HFF-Myc (cell line): ENCODE measurements around the gene SENP6.

Experiments
- DNase-seq: peaks from one replicate; pipeline ENCODE4 v3.0.0-alpha.2; 2011; ENCODE audit warnings: low read depth; ENCODE audit errors: extremely low read depth
- H3K4me3 ChIP-seq: replicated peaks from 2 replicates; pipeline ENCODE4 v1.5.1; 2011; ENCODE audit warnings: low read depth, mild to moderate bottlenecking, control low read depth, low read length
- TF ChIP-seq, protein P1 (sequence below): IDR thresholded peaks from 2 replicates; pipeline ENCODE4 v1.5.1; 2012; ENCODE audit warnings: mild to moderate bottlenecking, low read depth, low read length, control low read depth; ENCODE audit errors: missing control alignments

SENP6 gene

DNA sequence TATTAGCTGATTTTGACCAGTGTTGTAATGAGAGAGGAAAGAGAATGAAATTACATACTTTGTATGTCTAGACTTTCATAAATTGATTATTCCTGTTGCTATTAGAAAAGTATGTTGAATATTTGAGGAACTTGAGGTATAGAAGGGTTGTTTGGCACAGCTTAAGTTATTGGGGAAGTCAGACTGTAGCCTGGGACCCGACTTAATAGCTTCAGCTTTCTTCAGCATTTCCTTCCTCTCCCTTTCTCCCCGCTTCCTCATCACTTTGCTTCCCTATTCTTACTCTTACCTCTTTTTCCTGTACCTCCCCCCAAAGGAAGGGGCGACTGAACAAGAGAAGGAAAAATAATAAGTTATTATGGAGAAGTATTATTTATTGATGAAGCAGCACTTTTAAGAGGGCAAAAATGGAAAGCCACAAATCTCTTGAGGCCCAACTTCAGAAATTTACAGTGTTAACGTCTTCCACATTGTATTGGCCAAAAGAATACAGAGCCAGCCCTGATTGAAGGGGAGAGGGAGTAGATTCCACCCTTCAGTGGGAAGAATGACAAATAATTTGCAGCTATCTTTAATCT lies 7.4 kb downstream of the SENP6 start:
- TF ChIP-seq, protein P1, sequence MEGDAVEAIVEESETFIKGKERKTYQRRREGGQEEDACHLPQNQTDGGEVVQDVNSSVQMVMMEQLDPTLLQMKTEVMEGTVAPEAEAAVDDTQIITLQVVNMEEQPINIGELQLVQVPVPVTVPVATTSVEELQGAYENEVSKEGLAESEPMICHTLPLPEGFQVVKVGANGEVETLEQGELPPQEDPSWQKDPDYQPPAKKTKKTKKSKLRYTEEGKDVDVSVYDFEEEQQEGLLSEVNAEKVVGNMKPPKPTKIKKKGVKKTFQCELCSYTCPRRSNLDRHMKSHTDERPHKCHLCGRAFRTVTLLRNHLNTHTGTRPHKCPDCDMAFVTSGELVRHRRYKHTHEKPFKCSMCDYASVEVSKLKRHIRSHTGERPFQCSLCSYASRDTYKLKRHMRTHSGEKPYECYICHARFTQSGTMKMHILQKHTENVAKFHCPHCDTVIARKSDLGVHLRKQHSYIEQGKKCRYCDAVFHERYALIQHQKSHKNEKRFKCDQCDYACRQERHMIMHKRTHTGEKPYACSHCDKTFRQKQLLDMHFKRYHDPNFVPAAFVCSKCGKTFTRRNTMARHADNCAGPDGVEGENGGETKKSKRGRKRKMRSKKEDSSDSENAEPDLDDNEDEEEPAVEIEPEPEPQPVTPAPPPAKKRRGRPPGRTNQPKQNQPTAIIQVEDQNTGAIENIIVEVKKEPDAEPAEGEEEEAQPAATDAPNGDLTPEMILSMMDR = no peak
- H3K4me3 ChIP-seq = no peak overlapping the region
- no peak for DNase-seq

DNA sequence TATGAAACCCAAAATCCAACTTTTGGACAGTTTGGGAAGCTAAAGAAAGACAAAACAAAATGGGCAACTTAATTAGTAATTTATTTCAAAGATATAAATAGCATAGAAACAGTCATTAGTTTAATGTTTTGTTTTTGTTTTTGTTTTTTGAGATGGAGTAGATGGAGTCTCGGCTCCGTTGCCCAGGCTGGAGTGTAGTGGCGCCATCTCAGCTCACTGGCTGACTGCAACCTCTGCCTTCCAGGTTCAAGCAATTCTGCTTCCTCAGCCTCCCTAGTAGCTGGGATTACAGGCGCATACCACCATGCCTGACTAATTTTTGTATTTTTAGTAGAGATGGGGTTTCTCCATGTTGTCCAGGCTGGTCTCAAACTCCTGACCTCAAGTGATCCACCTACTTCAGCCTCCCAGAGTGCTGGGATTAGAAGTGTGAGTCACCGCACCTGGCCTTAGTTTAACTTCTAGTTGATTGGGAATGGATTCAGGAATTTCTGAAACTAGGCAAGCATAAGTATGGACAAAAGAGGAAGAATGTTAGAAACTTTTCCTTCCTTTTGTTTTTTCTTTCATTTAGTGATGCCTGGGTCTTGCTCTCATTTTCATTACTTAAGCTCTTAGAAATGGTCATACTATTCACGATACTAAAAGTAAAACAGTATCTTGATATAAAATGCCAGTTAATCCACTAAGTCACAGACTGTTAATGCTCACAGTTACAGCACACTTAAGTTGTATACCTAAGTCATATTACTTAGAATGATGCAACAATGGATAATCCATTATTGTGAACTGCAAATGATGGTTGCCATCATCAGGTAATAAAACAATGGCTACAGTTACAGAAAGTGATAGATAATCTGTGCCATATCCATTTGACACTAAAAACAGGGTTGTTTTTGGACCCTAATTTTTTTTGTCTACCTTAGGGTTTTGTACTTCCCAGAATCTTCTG lies 8.2 kb downstream of the SENP6 start:
- TF ChIP-seq, protein P1 = no peak
- no peak overlapping the region for H3K4me3 ChIP-seq
- peak; percentile 29 for DNase-seq

DNA sequence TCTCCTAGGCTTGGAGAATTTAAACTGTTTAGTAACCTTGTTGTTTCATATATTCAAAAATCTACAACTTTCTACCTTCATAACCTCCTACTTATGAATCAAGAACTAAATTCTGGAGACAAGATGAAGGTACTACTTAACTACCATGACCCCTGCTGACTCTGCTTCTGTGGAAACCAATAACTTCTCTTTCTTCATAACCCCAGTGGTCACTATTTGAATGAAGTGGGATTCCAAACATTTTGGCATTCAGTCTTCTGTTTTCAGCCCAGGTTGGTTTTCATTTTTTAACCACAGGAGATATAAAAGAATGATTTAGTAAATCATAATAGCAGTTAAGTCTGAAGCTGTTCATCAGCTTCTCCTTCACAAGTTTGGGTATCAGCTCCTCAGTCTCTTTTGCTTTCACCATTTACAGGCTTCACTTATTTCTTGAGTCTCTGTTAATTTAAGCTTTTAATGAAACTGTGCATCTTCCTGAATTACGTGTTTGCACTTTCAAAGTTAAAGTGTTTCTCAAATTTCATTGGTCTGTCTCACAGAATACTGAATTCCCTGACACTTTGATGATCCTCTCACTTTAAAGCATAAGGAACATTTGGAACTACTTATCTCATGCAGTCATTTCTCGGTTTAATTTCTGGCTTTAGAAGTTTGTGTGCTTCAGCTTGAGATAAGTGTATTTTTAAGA lies 9.5 kb downstream of the SENP6 start:
- DNase-seq = no peak
- TF ChIP-seq, protein P1 = no peak
- H3K4me3 ChIP-seq = no peak overlapping the region

DNA sequence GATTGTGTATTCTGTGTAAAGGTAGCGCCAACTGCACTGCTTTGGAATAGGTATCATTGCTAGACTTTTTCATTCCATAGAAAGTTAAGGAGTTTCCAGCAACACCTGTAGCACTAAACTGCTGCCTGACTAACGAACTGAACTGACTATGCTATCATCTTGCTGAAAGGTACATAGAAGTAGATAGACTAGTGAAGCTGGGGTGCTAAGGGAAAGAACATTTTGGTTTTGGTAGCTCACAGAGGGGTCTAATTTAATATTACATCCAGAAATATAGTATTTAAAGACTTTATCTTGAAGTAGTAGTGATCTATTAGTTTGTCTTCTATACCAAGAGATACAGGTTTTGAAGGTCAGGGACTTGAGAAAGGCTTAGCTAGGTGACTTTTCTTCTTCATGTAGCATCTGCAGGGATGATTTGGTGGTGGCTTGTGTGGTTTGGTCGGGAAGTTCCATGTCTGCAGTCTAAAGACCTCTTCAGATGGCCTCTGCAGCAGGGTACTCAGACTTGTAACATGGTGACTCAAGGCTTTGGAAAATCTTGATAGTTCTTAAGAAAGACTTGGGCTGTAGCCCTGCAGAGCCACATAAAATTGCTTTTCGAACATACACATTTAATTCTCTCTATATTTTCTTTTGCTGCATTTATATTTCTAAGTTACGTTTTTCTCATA lies 10.2 kb downstream of the SENP6 start:
- TF ChIP-seq, protein P1 = no peak
- no peak overlapping the region for H3K4me3 ChIP-seq
- no peak for DNase-seq

DNA sequence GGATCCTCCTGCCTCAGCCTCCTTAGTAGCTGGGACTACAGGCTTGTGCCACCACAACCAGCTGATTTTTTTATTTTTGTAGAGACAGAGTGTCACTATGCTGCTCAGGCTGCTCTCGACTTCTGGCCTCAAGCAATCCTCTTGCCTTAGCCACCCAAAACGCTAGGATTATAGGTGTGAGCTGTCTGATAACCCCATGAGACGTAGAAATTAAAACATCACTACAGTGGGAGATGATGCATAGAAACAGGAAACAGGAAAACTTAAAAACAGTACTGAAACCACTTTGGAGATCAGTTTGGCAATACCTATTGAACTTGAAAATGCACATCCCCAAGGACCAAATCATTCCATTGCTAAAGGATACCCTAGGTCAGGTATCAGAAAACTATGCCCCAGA lies 10.8 kb downstream of the SENP6 start:
- TF ChIP-seq, protein P1 = no peak
- DNase-seq = no peak
- no peak overlapping the region for H3K4me3 ChIP-seq

DNA sequence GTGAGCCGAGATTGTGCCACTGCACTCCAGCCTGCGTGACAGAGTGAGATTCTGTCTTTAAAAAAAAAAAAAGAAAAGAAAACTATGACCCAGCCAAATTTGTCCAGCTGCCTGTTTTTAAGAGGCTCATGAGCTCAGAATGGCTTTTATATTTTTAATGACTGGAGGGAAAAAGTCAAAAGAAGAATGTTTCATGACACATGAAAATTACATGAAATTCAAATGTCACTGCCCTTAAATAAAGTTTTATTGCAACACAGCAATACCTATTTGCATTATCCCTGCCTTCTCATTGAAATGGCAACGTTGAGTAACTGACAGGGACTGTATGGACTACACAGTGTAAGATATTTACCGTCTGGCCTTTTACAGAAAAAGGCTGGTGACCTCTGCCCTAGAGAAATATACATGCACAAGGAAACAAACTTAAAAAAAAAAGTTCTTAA lies 11.4 kb downstream of the SENP6 start:
- TF ChIP-seq, protein P1 = no peak
- no peak for DNase-seq
- no peak overlapping the region for H3K4me3 ChIP-seq
